Spinal cord (tissue), 10 donors: ENCODE measurements around the gene CSRP1. TPM values are rescaled to one million over a fixed set of nuclear protein-coding genes. Genes with fewer than 3 reads are reported as not detected.
"Not testable (repeated sequence)": the region's sequence is repeated elsewhere in the genome, so short reads cannot be mapped to it uniquely, and the experiment has no call there.

Experiments
- DNase-seq, 6 donors: peaks; one replicate each; pipeline versions ENCODE4 v3.0.0 to v3.0.0-alpha.2; 2013 to 2015; ENCODE audit warnings: low spot score in 6 of 6, low read depth in 4 of 6
- H3K27ac ChIP-seq: one replicate; pipeline ENCODE4 v1.5.1; 2013; ENCODE audit warnings: low read depth, low read length, control low read depth
- H3K27me3 ChIP-seq: one replicate; pipeline ENCODE4 v1.6.1; 2013; ENCODE audit warnings: low read length; ENCODE audit not compliant: control insufficient read depth, insufficient read depth
- H3K36me3 ChIP-seq: one replicate; pipeline ENCODE4 v1.6.1; 2013; ENCODE audit warnings: low read length; ENCODE audit not compliant: control insufficient read depth, insufficient read depth
- H3K4me1 ChIP-seq: one replicate; pipeline ENCODE4 v1.6.1; 2013; ENCODE audit warnings: low read length; ENCODE audit not compliant: control insufficient read depth, insufficient read depth
- H3K4me3 ChIP-seq: one replicate; pipeline ENCODE4 v1.5.1; 2013; ENCODE audit warnings: low read depth, low read length, control low read depth
- H3K9me3 ChIP-seq: one replicate; pipeline ENCODE4 v1.6.1; 2013; ENCODE audit warnings: low read length; ENCODE audit not compliant: control insufficient read depth, insufficient read depth
- WGBS: methylation state at CpG from one replicate; pipeline ENCODE4 v1.1.5; 2013; ENCODE audit warnings: missing lambda C conversion rate; ENCODE audit not compliant: insufficient coverage; 5-methylcytosine and 5-hydroxymethylcytosine counted together
- polyA plus RNA-seq, 2 donors: library from polyadenylated mRNA; unstranded; fragments of 120-200 nt; gene quantifications; one replicate each; pipeline ENCODE4 v1.2.1, GENCODE V29; 2013; ENCODE audit not compliant: insufficient read length in 2 of 2
- total RNA-seq, 2 donors: library from RNA; depleted of rRNA in 1 of 2; stranded (reverse); fragments of 120-200 nt in 1 of 2; fragments of >200 nt in 1 of 2; gene quantifications; one replicate each; pipeline versions ENCODE4 v1.2.3 to v1.2.4, GENCODE V29; 2013 to 2014
- donor health status: healthy.

The CSRP1 gene
- total and polyA plus RNA-seq, 4 donors: 113 to 168 (median 144) TPM

GRCh38 chr1:201499191-201499590 is 7.7 kb downstream of the CSRP1 start:
- H3K4me3 ChIP-seq: no peak overlapping the region
- peaks cover 92% of the 10 kb centered on the region for H3K4me1 ChIP-seq
- no peak for DNase-seq
- H3K27me3 ChIP-seq: no peaks in the 10 kb centered on the region
- 100% methylated on average over 3 of the region's 3 CpGs for WGBS
- H3K27ac ChIP-seq: peak overlapping the region; percentile 26
- H3K36me3 ChIP-seq: peaks cover 8% of the 10 kb centered on the region
- H3K9me3 ChIP-seq: no peaks in the 10 kb centered on the region

- peak overlapping the region; percentile 26 for H3K27ac ChIP-seq
- no peak for DNase-seq
- H3K4me1 ChIP-seq: peaks cover 96% of the 10 kb centered on the region
- no peak overlapping the region for H3K4me3 ChIP-seq
- 96% methylated on average over 6 of the region's 8 CpGs for WGBS
- no peaks in the 10 kb centered on the region for H3K27me3 ChIP-seq
- H3K9me3 ChIP-seq: no peaks in the 10 kb centered on the region
- H3K36me3 ChIP-seq: peaks cover 11% of the 10 kb centered on the region
Measured at GRCh38 chr1:201498621-201499020, 8.3 kb downstream of the CSRP1 start.

- H3K9me3 ChIP-seq: no peaks in the 10 kb centered on the region
Measured at GRCh38 chr1:201497935-201498509, 8.9 kb downstream of the CSRP1 start.

GRCh38 chr1:201496296-201496690 is 10.6 kb downstream of the CSRP1 start:
- H3K4me1 ChIP-seq: peaks cover 87% of the 10 kb centered on the region
- H3K9me3 ChIP-seq: no peaks in the 10 kb centered on the region
- peaks cover 20% of the 10 kb centered on the region for H3K36me3 ChIP-seq

More at GRCh38 chr1:201497935-201498509, 8.9 kb downstream of the CSRP1 start:
- no peak overlapping the region for H3K27ac ChIP-seq
- no peak for DNase-seq
- H3K4me3 ChIP-seq: no peak overlapping the region
- WGBS: 93% methylated on average over 5 of the region's 16 CpGs
- H3K36me3 ChIP-seq: peaks cover 11% of the 10 kb centered on the region
- H3K27me3 ChIP-seq: no peaks in the 10 kb centered on the region
- peaks cover 93% of the 10 kb centered on the region for H3K4me1 ChIP-seq

GRCh38 chr1:201495551-201496295 is 11.2 kb downstream of the CSRP1 start:
- Histone ChIP-seq H3K36me3 (peaks cover 20% of the 10 kb centered on the region), H3K4me3 (no peak overlapping the region), H3K27ac (peak overlapping the region; percentile 96), H3K4me1 (peaks cover 81% of the 10 kb centered on the region), H3K9me3 (no peaks in the 10 kb centered on the region), H3K27me3 (no peaks in the 10 kb centered on the region)
- peak in 3 of 6 donors; percentile 63 to 91 (median 69) for DNase-seq
- WGBS: 23% methylated on average over 7 of the region's 11 CpGs

More at GRCh38 chr1:201496296-201496690, 10.6 kb downstream of the CSRP1 start:
- WGBS: 60% methylated on average over 4 of the region's 8 CpGs
- no peak overlapping the region for H3K4me3 ChIP-seq
- peak overlapping the region; percentile 96 for H3K27ac ChIP-seq
- H3K27me3 ChIP-seq: no peaks in the 10 kb centered on the region
- no peak for DNase-seq

GRCh38 chr1:201493757-201494617 is 12.9 kb downstream of the CSRP1 start:
- peak in 2 of 6 donors; percentile 58 to 70 for DNase-seq
- peak overlapping the region; percentile 96 for H3K27ac ChIP-seq
- peaks cover 31% of the 10 kb centered on the region for H3K36me3 ChIP-seq
- peaks cover 75% of the 10 kb centered on the region for H3K4me1 ChIP-seq
- no peaks in the 10 kb centered on the region for H3K9me3 ChIP-seq
- no peaks in the 10 kb centered on the region for H3K27me3 ChIP-seq
- no peak overlapping the region for H3K4me3 ChIP-seq
- WGBS: 40% methylated on average over 14 of the region's 15 CpGs

- H3K27me3 ChIP-seq, H3K4me3 ChIP-seq, H3K9me3 ChIP-seq, DNase-seq: not testable (repeated sequence)
- Histone ChIP-seq H3K36me3 (peaks cover 35% of the 10 kb centered on the region), H3K27ac (peak overlapping the region; percentile 96), H3K4me1 (peaks cover 71% of the 10 kb centered on the region)
- 91% methylated on average over 1 of the region's 3 CpGs for WGBS
Measured at GRCh38 chr1:201493026-201493656, 13.8 kb downstream of the CSRP1 start.

GRCh38 chr1:201491896-201492511 is 14.9 kb downstream of the CSRP1 start:
- peaks cover 35% of the 10 kb centered on the region for H3K36me3 ChIP-seq
- no peak for DNase-seq

GRCh38 chr1:201490708-201491131 is 16.2 kb downstream of the CSRP1 start:
- no peaks in the 10 kb centered on the region for H3K27me3 ChIP-seq
- no peak overlapping the region for H3K27ac ChIP-seq
- H3K36me3 ChIP-seq: peaks cover 37% of the 10 kb centered on the region
- no peak overlapping the region for H3K4me3 ChIP-seq
- no peaks in the 10 kb centered on the region for H3K9me3 ChIP-seq
- 100% methylated on average over 2 of the region's 3 CpGs for WGBS
- no peak for DNase-seq
- peaks cover 47% of the 10 kb centered on the region for H3K4me1 ChIP-seq

More at GRCh38 chr1:201491896-201492511, 14.9 kb downstream of the CSRP1 start:
- peak overlapping the region; percentile 48 for H3K27ac ChIP-seq
- 69% methylated on average over 2 of the region's 3 CpGs for WGBS
- no peaks in the 10 kb centered on the region for H3K27me3 ChIP-seq
- peaks cover 60% of the 10 kb centered on the region for H3K4me1 ChIP-seq
- no peak overlapping the region for H3K4me3 ChIP-seq
- no peaks in the 10 kb centered on the region for H3K9me3 ChIP-seq
